ENCODE results near the gene OR11H6.
"Not testable (repeated sequence)": the region's sequence is repeated elsewhere in the genome, so short reads cannot be mapped to it uniquely, and the experiment has no call there.

Gene OR11H6

GRCh38 chr14:20209595-20209994 is 13.9 kb upstream of the OR11H6 start:
- no peak overlapping the region for H3K4me3 ChIP-seq (ENCODE audit: low read length)
- no peak for DNase-seq (ENCODE audit: low read depth)
- TF ChIP-seq CTCF (conservative IDR thresholded peaks at IDR 0.05; ENCODE audit: low read length): no peak

- H3K4me3 ChIP-seq (ENCODE audit: low read length); DNase-seq (ENCODE audit: low read depth): not testable (repeated sequence)
These were observed 11.1 kb upstream of the OR11H6 start for GRCh38 chr14:20212406-20212805.

GRCh38 chr14:20215196-20215595 is 8.3 kb upstream of the OR11H6 start:
- no peak overlapping the region for H3K4me3 ChIP-seq (ENCODE audit: low read length)
- DNase-seq (ENCODE audit: low read depth): peak; percentile 1
- no peak for TF ChIP-seq CTCF (conservative IDR thresholded peaks at IDR 0.05; ENCODE audit: low read length)

- TF ChIP-seq CTCF (conservative IDR thresholded peaks at IDR 0.05; ENCODE audit: low read length): no peak
- H3K4me3 ChIP-seq (ENCODE audit: low read length): no peak overlapping the region
- DNase-seq (ENCODE audit: low read depth): peak; percentile 4
These were observed 4.5 kb upstream of the OR11H6 start for GRCh38 chr14:20219033-20219432.

- no peak for TF ChIP-seq CTCF (conservative IDR thresholded peaks at IDR 0.05; ENCODE audit: low read length)
- DNase-seq (ENCODE audit: low read depth): no peak
- H3K4me3 ChIP-seq (ENCODE audit: low read length): no peak within 1 kb of the TSS
These were observed 5.2 kb downstream of the OR11H6 start, which contains the start of gene OR11H7 for GRCh38 chr14:20228681-20229080. TSS of gene OR11H7 (plus strand) at chr14:20228981.

GRCh38 chr14:20235415-20235814 is 11.9 kb downstream of the OR11H6 start:
- not testable (repeated sequence) for DNase-seq (ENCODE audit: low read depth); H3K4me3 ChIP-seq (ENCODE audit: low read length)

GRCh38 chr14:20247646-20248246 is 24.2 kb downstream of the OR11H6 start:
- no peak for TF ChIP-seq CTCF (conservative IDR thresholded peaks at IDR 0.05; ENCODE audit: low read length)
- no peak for DNase-seq (ENCODE audit: low read depth)
- H3K4me3 ChIP-seq (ENCODE audit: low read length): no peak overlapping the region

GRCh38 chr14:20262642-20263128 is 39.2 kb downstream of the OR11H6 start:
- H3K4me3 ChIP-seq (ENCODE audit: low read length): no peak overlapping the region
- peak; percentile 67 for DNase-seq (ENCODE audit: low read depth)
- no peak for TF ChIP-seq CTCF (conservative IDR thresholded peaks at IDR 0.05; ENCODE audit: low read length)

GRCh38 chr14:20264361-20264760 is 40.9 kb downstream of the OR11H6 start:
- DNase-seq (ENCODE audit: low read depth); H3K4me3 ChIP-seq (ENCODE audit: low read length): not testable (repeated sequence)

Data from AG10803 (cell line).